Mesenchymal stem cell (in vitro differentiated cells and primary cell): Measurements from ENCODE around the gene MTOR.

Source experiments
- DNase-seq: peaks from one replicate; pipeline ENCODE4 v3.0.0-alpha.2; 2013
- H2AFZ ChIP-seq: one replicate; pipeline ENCODE4 v1.6.1; 2013; ENCODE audit warnings: low read depth, mild to moderate bottlenecking, control low read depth, inconsistent platforms, low read length, moderate library complexity
- H2AK5ac ChIP-seq: 2 replicates; pipeline ENCODE4 v1.6.1; 2013; ENCODE audit warnings: low read length, moderate library complexity, mild to moderate bottlenecking, inconsistent platforms; ENCODE audit not compliant: severe bottlenecking
- H2BK120ac ChIP-seq: one replicate; pipeline ENCODE4 v1.6.1; 2013; ENCODE audit warnings: low read depth, mild to moderate bottlenecking, inconsistent platforms, low read length, moderate library complexity
- H2BK12ac ChIP-seq, 2 experiments: one replicate each; pipeline ENCODE4 v1.6.1; 2013; ENCODE audit warnings: inconsistent platforms in 2 of 2, low read length in 2 of 2, mild to moderate bottlenecking in 2 of 2, moderate library complexity in 2 of 2, control low read depth in 1 of 2
- H2BK15ac ChIP-seq: one replicate; pipeline ENCODE4 v1.6.1; 2013; ENCODE audit warnings: mild to moderate bottlenecking, low read depth, inconsistent platforms; ENCODE audit not compliant: poor library complexity, severe bottlenecking
- H2BK5ac ChIP-seq: 2 replicates; pipeline ENCODE4 v1.6.1; 2013; ENCODE audit warnings: low read depth, mild to moderate bottlenecking, low read length, control low read depth, inconsistent platforms; ENCODE audit not compliant: poor library complexity, severe bottlenecking
- H3K14ac ChIP-seq, 2 experiments: one replicate each; pipeline ENCODE4 v1.6.1; 2013; ENCODE audit warnings: inconsistent platforms in 2 of 2, low read length in 2 of 2, control low read depth in 1 of 2, mild to moderate bottlenecking in 1 of 2, moderate library complexity in 1 of 2
- H3K18ac ChIP-seq, 2 experiments: one replicate each; pipeline ENCODE4 v1.6.1; 2013; ENCODE audit warnings: inconsistent platforms in 2 of 2, low read length in 2 of 2, control low read depth in 1 of 2, low read depth in 1 of 2, mild to moderate bottlenecking in 1 of 2
- H3K23ac ChIP-seq, 2 experiments: one replicate each; pipeline ENCODE4 v1.6.1; 2013; ENCODE audit warnings: inconsistent platforms in 2 of 2, low read length in 2 of 2, mild to moderate bottlenecking in 2 of 2, moderate library complexity in 2 of 2, control low read depth in 1 of 2
- H3K27ac ChIP-seq: 2 replicates; pipeline ENCODE4 v1.5.1; 2013; ENCODE audit warnings: mild to moderate bottlenecking, moderate library complexity, low read length, control low read depth, inconsistent platforms; ENCODE audit not compliant: poor library complexity, severe bottlenecking
- H3K27me3 ChIP-seq, 2 experiments: 2 replicates each; pipeline versions ENCODE4 v1.6.1 to v1.7.0; 2013; ENCODE audit warnings: low read length in 2 of 2, mild to moderate bottlenecking in 2 of 2, moderate library complexity in 2 of 2, control low read depth in 1 of 2, inconsistent platforms in 1 of 2; ENCODE audit not compliant: control insufficient read depth in 1 of 2, insufficient read depth in 1 of 2
- H3K36me3 ChIP-seq, 2 experiments: 2 replicates each; pipeline versions ENCODE4 v1.6.1 to v1.7.0; 2013; ENCODE audit warnings: low read length in 2 of 2, control low read depth in 1 of 2, inconsistent platforms in 1 of 2, low read depth in 1 of 2, mild to moderate bottlenecking in 1 of 2; ENCODE audit not compliant: insufficient read depth in 2 of 2, control insufficient read depth in 1 of 2
- H3K4ac ChIP-seq, 2 experiments: one replicate each; pipeline ENCODE4 v1.6.1; 2013; ENCODE audit warnings: inconsistent platforms in 2 of 2, low read length in 2 of 2, mild to moderate bottlenecking in 2 of 2, moderate library complexity in 2 of 2, control low read depth in 1 of 2, low read depth in 1 of 2
- H3K4me1 ChIP-seq: 2 replicates; pipeline ENCODE4 v1.6.1; 2013; ENCODE audit warnings: low read depth, low read length, control low read depth; ENCODE audit not compliant: control insufficient read depth, insufficient read depth
- H3K4me2 ChIP-seq: 2 replicates; pipeline ENCODE4 v1.6.1; 2013; ENCODE audit warnings: low read length, mild to moderate bottlenecking, inconsistent platforms; ENCODE audit not compliant: poor library complexity, severe bottlenecking
- H3K4me3 ChIP-seq, 2 experiments: 2 replicates each; pipeline versions ENCODE4 v1.5.1 to v1.7.0; 2013; ENCODE audit warnings: low read length in 2 of 2, mild to moderate bottlenecking in 2 of 2, control low read depth in 1 of 2, low read depth in 1 of 2; ENCODE audit not compliant: insufficient read depth in 1 of 2
- H3K79me1 ChIP-seq: replicated peaks from 2 replicates; pipeline ENCODE4 v1.6.1; 2013; ENCODE audit warnings: mild to moderate bottlenecking, control low read depth, low read length, inconsistent platforms; ENCODE audit not compliant: poor library complexity, severe bottlenecking
- H3K9ac ChIP-seq: 2 replicates; pipeline ENCODE4 v1.7.0; 2013; ENCODE audit warnings: mild to moderate bottlenecking, low read length, moderate library complexity
- H3K9me3 ChIP-seq: 2 replicates; pipeline ENCODE4 v1.7.0; 2013; ENCODE audit warnings: mild to moderate bottlenecking, low read length; ENCODE audit not compliant: control insufficient read depth
- H4K8ac ChIP-seq: one replicate; pipeline ENCODE4 v1.6.1; 2013; ENCODE audit warnings: inconsistent platforms, mild to moderate bottlenecking, low read length, moderate library complexity
- H4K91ac ChIP-seq: one replicate; pipeline ENCODE4 v1.6.1; 2013; ENCODE audit warnings: mild to moderate bottlenecking, low read length, inconsistent platforms
- WGBS: methylation state at CpG from one replicate; pipeline ENCODE4 v1.1.7; 2013; ENCODE audit warnings: mixed read lengths; 5-methylcytosine and 5-hydroxymethylcytosine counted together

Gene MTOR

DNA sequence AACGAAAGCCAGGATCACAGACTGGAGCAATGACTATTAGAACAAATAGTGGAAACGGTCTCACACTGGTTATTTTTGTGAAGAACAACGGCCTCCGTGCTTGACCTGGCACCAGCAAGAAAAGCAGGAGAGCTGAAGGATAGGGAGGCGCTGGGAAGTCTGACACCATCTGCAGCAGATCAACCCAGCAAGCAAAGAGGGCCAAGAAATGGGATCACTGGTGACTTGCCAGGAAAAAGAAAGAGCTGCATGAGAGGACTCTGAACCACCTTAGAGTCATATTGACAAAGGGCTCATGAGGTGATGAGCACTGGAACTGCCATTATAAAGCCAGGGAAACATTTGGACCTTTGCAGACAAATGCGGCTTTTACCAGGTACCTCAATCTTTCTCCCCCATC lies 25.0 kb downstream of the MTOR start:
- Histone ChIP-seq H3K18ac (no peak overlapping the region), H2AK5ac (no peak overlapping the region), H3K27ac (no peak overlapping the region), H3K27me3 (no peaks in the 10 kb centered on the region), H4K91ac (no peak overlapping the region), H3K4me2 (no peak overlapping the region), H3K23ac (no peak overlapping the region), H3K9me3 (no peaks in the 10 kb centered on the region), H3K4me3 (no peak overlapping the region), H3K4ac (no peak overlapping the region), H3K9ac (no peak overlapping the region), H2BK5ac (no peak overlapping the region), H3K14ac (no peak overlapping the region), H2BK120ac (no peak overlapping the region), H3K4me1 (no peaks in the 10 kb centered on the region), H2BK15ac (no peak overlapping the region), H2BK12ac (no peak overlapping the region), H2AFZ (no peak overlapping the region), H3K79me1 (peaks cover 26% of the 10 kb centered on the region), H3K36me3 (peaks cover 52 to 90% of the 10 kb centered on the region in 2 experiments), H4K8ac (no peak overlapping the region)
- DNase-seq: no peak
- 94% methylated on average over 6 of the region's 6 CpGs for whole genome bisulfite sequencing

- H3K27me3 ChIP-seq: no peaks in the 10 kb centered on the region
- H3K79me1 ChIP-seq: peaks cover 19% of the 10 kb centered on the region
- H4K8ac ChIP-seq: no peak overlapping the region
- no peak overlapping the region for H2BK120ac ChIP-seq
- H3K27ac ChIP-seq: no peak overlapping the region
- H3K9ac ChIP-seq: no peak overlapping the region
- no peak for DNase-seq
- H3K4me3 ChIP-seq: no peak overlapping the region
- no peak overlapping the region for H3K18ac ChIP-seq
- no peak overlapping the region for H3K4me2 ChIP-seq
- no peaks in the 10 kb centered on the region for H3K4me1 ChIP-seq
- no peak overlapping the region for H4K91ac ChIP-seq
- H3K36me3 ChIP-seq: peaks cover 58 to 98% of the 10 kb centered on the region in 2 experiments
- no peak overlapping the region for H2BK12ac ChIP-seq
- no peak overlapping the region for H2AFZ ChIP-seq
- H3K23ac ChIP-seq: no peak overlapping the region
- no CpG with 5 or more reads among the region's 2 CpGs for WGBS
- no peak overlapping the region for H3K4ac ChIP-seq
- H2BK15ac ChIP-seq: no peak overlapping the region
- H3K9me3 ChIP-seq: no peaks in the 10 kb centered on the region
- no peak overlapping the region for H3K14ac ChIP-seq
- H2BK5ac ChIP-seq: no peak overlapping the region
- no peak overlapping the region for H2AK5ac ChIP-seq
Observed at GRCh38 chr1:11233208-11233607, 29.1 kb downstream of the MTOR start.

GRCh38 chr1:11229203-11229602 lies 33.1 kb downstream of the MTOR start:
- H2AK5ac ChIP-seq: no peak overlapping the region
- H3K4me3 ChIP-seq: no peak overlapping the region
- H3K27me3 ChIP-seq: no peaks in the 10 kb centered on the region
- H3K79me1 ChIP-seq: peaks cover 10% of the 10 kb centered on the region
- H3K14ac ChIP-seq: no peak overlapping the region
- H2BK12ac ChIP-seq: no peak overlapping the region
- H2BK120ac ChIP-seq: no peak overlapping the region
- H3K4ac ChIP-seq: no peak overlapping the region
- H2BK15ac ChIP-seq: no peak overlapping the region
- H3K4me1 ChIP-seq: no peaks in the 10 kb centered on the region
- no peak overlapping the region for H2BK5ac ChIP-seq
- H3K18ac ChIP-seq: no peak overlapping the region
- peaks cover 45 to 88% of the 10 kb centered on the region in 2 experiments for H3K36me3 ChIP-seq
- WGBS: 96% methylated on average over 4 of the region's 4 CpGs
- H3K9ac ChIP-seq: no peak overlapping the region
- H3K4me2 ChIP-seq: no peak overlapping the region
- H4K8ac ChIP-seq: no peak overlapping the region
- no peak overlapping the region for H3K23ac ChIP-seq
- H2AFZ ChIP-seq: no peak overlapping the region
- DNase-seq: no peak
- no peak overlapping the region for H3K27ac ChIP-seq
- H4K91ac ChIP-seq: no peak overlapping the region
- no peaks in the 10 kb centered on the region for H3K9me3 ChIP-seq

- H4K8ac ChIP-seq: no peak overlapping the region
- H2BK12ac ChIP-seq: no peak overlapping the region
- no peak overlapping the region for H2BK120ac ChIP-seq
- WGBS: 95% methylated on average over 9 of the region's 10 CpGs
- H3K18ac ChIP-seq: no peak overlapping the region
- H3K14ac ChIP-seq: no peak overlapping the region
- no peak overlapping the region for H2AK5ac ChIP-seq
- H3K27me3 ChIP-seq: no peaks in the 10 kb centered on the region
- no peak overlapping the region for H3K4ac ChIP-seq
- H3K9ac ChIP-seq: no peak overlapping the region
- no peak overlapping the region for H3K23ac ChIP-seq
- no peak overlapping the region for H2BK5ac ChIP-seq
- no peak overlapping the region for H3K4me2 ChIP-seq
- H2AFZ ChIP-seq: no peak overlapping the region
- H3K9me3 ChIP-seq: no peaks in the 10 kb centered on the region
- no peak overlapping the region for H4K91ac ChIP-seq
- peaks cover 8% of the 10 kb centered on the region for H3K79me1 ChIP-seq
- peak; percentile 2 for DNase-seq
- H3K36me3 ChIP-seq: peaks cover 38 to 81% of the 10 kb centered on the region in 2 experiments
- no peak overlapping the region for H2BK15ac ChIP-seq
- H3K27ac ChIP-seq: no peak overlapping the region
- no peaks in the 10 kb centered on the region for H3K4me1 ChIP-seq
- H3K4me3 ChIP-seq: no peak overlapping the region
Observed at GRCh38 chr1:11227106-11228077, 35.0 kb downstream of the MTOR start.
